Esophagus (tissue), 2 donors: Measurements from ENCODE around the gene MYBL2. TPM values are rescaled to one million over a fixed set of nuclear protein-coding genes. Genes with fewer than 3 reads are reported as not detected.

ENCODE experiments used
- H3K27ac ChIP-seq, 2 donors: one replicate each; pipeline ENCODE4 v1.5.1; 2013; ENCODE audit warnings: low read depth in 2 of 2, mild to moderate bottlenecking in 2 of 2, inconsistent platforms in 1 of 2, low read length in 1 of 2, moderate library complexity in 1 of 2
- H3K27me3 ChIP-seq, 2 donors: one replicate each; pipeline ENCODE4 v1.6.1; 2013; ENCODE audit warnings: low read length in 2 of 2, control low read depth in 1 of 2, mild to moderate bottlenecking in 1 of 2; ENCODE audit not compliant: insufficient read depth in 2 of 2, control insufficient read depth in 1 of 2
- H3K36me3 ChIP-seq, 2 donors: one replicate each; pipeline ENCODE4 v1.6.1; 2013; ENCODE audit warnings: low read length in 1 of 2; ENCODE audit not compliant: control insufficient read depth in 2 of 2, insufficient read depth in 2 of 2
- H3K4me1 ChIP-seq, 2 donors: one replicate each; pipeline ENCODE4 v1.6.1; 2013; ENCODE audit warnings: low read length in 1 of 2; ENCODE audit not compliant: control insufficient read depth in 2 of 2, insufficient read depth in 2 of 2
- H3K4me3 ChIP-seq, 2 donors: one replicate each; pipeline ENCODE4 v1.5.1; 2013; ENCODE audit warnings: low read length in 2 of 2, mild to moderate bottlenecking in 2 of 2, low read depth in 1 of 2, moderate library complexity in 1 of 2
- H3K9me3 ChIP-seq, 2 donors: one replicate each; pipeline ENCODE4 v1.6.1; 2013; ENCODE audit warnings: mild to moderate bottlenecking in 2 of 2, low read depth in 1 of 2, low read length in 1 of 2, moderate library complexity in 1 of 2; ENCODE audit not compliant: control insufficient read depth in 2 of 2, insufficient read depth in 1 of 2
- WGBS, 2 donors: extraction: QIAGEN DNeasy Blood & Tissue Kit; methylation state at CpG; one replicate each; pipeline ENCODE4 v1.1.7; 2013; 5-methylcytosine and 5-hydroxymethylcytosine counted together
- polyA plus RNA-seq, 2 donors: library from polyadenylated mRNA; stranded (reverse); fragments of 200-250 nt; gene quantifications; one replicate each; pipeline ENCODE4 v1.2.3, GENCODE V29; 2013
- donor health status: healthy with polysubstance abuse.
- donor health status: Bipolar disorder and iron deficiency.

MYBL2 gene
- polyA plus RNA-seq, 2 donors = 9.3 to 11.6 TPM

- Histone ChIP-seq H3K9me3 (no peaks in the 10 kb centered on the region), H3K36me3 (no peaks in the 10 kb centered on the region), H3K4me1 (no peaks in the 10 kb centered on the region), H3K27ac (peak overlapping the region; percentile 60 to 74), H3K4me3 (peak overlapping the region; percentile 60 to 68), H3K27me3 (no peaks in the 10 kb centered on the region)
- 70 to 71% methylated on average over 11 of the region's 11 CpGs for WGBS, 2 donors
Measured at GRCh38 chr20:43658069-43658722, 8.7 kb upstream of the MYBL2 start.

GRCh38 chr20:43658723-43659419 is 8.0 kb upstream of the MYBL2 start:
- H3K36me3 ChIP-seq = no peaks in the 10 kb centered on the region
- no peaks in the 10 kb centered on the region for H3K4me1 ChIP-seq
- H3K4me3 ChIP-seq = no peak overlapping the region
- 88 to 89% methylated on average over 6 of the region's 6 CpGs for WGBS, 2 donors
- H3K9me3 ChIP-seq = no peaks in the 10 kb centered on the region
- no peak overlapping the region for H3K27ac ChIP-seq
- H3K27me3 ChIP-seq = no peaks in the 10 kb centered on the region

- Histone ChIP-seq H3K4me1 (peaks cover 7 to 11% of the 10 kb centered on the region in 2 donors), H3K36me3 (no peaks in the 10 kb centered on the region), H3K27me3 (peaks cover 0 to 2% of the 10 kb centered on the region in 2 donors), H3K27ac (no peak overlapping the region), H3K9me3 (no peaks in the 10 kb centered on the region), H3K4me3 (no peak overlapping the region)
- WGBS, 2 donors = 53 to 68% methylated on average over 2 of the region's 2 CpGs
Measured at GRCh38 chr20:43662943-43663655, 3.8 kb upstream of the MYBL2 start.

- Histone ChIP-seq H3K27me3 (peaks cover 0 to 2% of the 10 kb centered on the region in 2 donors), H3K4me1 (peaks cover 7 to 11% of the 10 kb centered on the region in 2 donors), H3K36me3 (no peaks in the 10 kb centered on the region), H3K27ac (no peak overlapping the region), H3K9me3 (no peaks in the 10 kb centered on the region), H3K4me3 (no peak overlapping the region)
- WGBS, 2 donors = 61 to 62% methylated on average over 5 to 6 of the region's 6 CpGs
Measured at GRCh38 chr20:43665466-43666176, 1.3 kb upstream of the MYBL2 start.

GRCh38 chr20:43667341-43668132 is 623 bp downstream of the MYBL2 start:
- no peaks in the 10 kb centered on the region for H3K9me3 ChIP-seq
- peak overlapping the region; percentile 16 to 45 for H3K4me3 ChIP-seq
- H3K36me3 ChIP-seq = no peaks in the 10 kb centered on the region
- H3K27me3 ChIP-seq = peaks cover 0 to 2% of the 10 kb centered on the region in 2 donors
- no peak overlapping the region for H3K27ac ChIP-seq
- WGBS, 2 donors = 6 to 8% methylated on average over 33 to 34 of the region's 34 CpGs
- peaks cover 7 to 11% of the 10 kb centered on the region in 2 donors for H3K4me1 ChIP-seq

- Histone ChIP-seq H3K27ac (no peak overlapping the region), H3K36me3 (peaks cover 0 to 2% of the 10 kb centered on the region in 2 donors), H3K27me3 (peaks cover 0 to 2% of the 10 kb centered on the region in 2 donors), H3K4me3 (no peak overlapping the region), H3K4me1 (peaks cover 7 to 11% of the 10 kb centered on the region in 2 donors), H3K9me3 (no peaks in the 10 kb centered on the region)
- WGBS, 2 donors = 67 to 76% methylated on average over 3 of the region's 3 CpGs
Measured at GRCh38 chr20:43669332-43669731, 2.4 kb downstream of the MYBL2 start.

GRCh38 chr20:43670423-43670822 is 3.5 kb downstream of the MYBL2 start:
- WGBS, 2 donors = 82 to 93% methylated on average over 2 of the region's 2 CpGs
- Histone ChIP-seq H3K36me3 (peaks cover 0 to 2% of the 10 kb centered on the region in 2 donors), H3K27ac (no peak overlapping the region), H3K4me1 (peaks cover 7 to 11% of the 10 kb centered on the region in 2 donors), H3K4me3 (no peak overlapping the region), H3K27me3 (peaks cover 0 to 2% of the 10 kb centered on the region in 2 donors), H3K9me3 (no peaks in the 10 kb centered on the region)

- WGBS, 2 donors = 91% methylated on average over 5 of the region's 5 CpGs
- Histone ChIP-seq H3K9me3 (no peaks in the 10 kb centered on the region), H3K27me3 (no peaks in the 10 kb centered on the region), H3K4me3 (no peak overlapping the region), H3K36me3 (peaks cover 0 to 2% of the 10 kb centered on the region in 2 donors), H3K27ac (no peak overlapping the region), H3K4me1 (no peaks in the 10 kb centered on the region)
Measured at GRCh38 chr20:43676368-43676767, 9.5 kb downstream of the MYBL2 start.
